ENCODE results near the gene BLNK. TPM values are rescaled to one million over a fixed set of nuclear protein-coding genes. Genes with fewer than 3 reads are reported as not detected.

BLNK gene
- total and polyA plus RNA-seq, 11 donors, result 0.25 to 11.1 (median 0.89) TPM; not detected in 1

DNA sequence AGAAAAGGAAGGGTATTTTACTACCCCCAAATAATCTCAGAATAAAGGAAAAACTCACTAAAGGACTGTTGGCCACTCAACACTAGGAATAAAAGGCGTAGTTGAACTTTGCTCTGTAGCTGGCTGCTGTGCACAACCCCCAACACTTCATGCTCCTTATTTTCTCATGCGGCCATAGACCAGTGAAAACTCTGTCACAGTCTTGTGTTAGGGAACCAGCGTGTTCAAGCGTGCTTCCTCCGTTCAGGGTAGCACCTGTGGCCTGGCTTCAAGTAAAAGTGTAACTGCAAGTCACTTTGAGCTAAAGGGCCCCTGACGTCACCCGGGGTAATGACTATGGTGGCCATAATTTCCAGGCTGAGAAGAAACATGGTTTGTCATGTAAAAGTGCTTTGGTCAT, 27.0 kb downstream of the BLNK start:
- H3K4me3 ChIP-seq, result no peak overlapping the region
- intact Hi-C loops (cut with DNase I), result no loop called here
- no peaks in the 10 kb centered on the region for H3K9me3 ChIP-seq
- TF ChIP-seq, protein P1, sequence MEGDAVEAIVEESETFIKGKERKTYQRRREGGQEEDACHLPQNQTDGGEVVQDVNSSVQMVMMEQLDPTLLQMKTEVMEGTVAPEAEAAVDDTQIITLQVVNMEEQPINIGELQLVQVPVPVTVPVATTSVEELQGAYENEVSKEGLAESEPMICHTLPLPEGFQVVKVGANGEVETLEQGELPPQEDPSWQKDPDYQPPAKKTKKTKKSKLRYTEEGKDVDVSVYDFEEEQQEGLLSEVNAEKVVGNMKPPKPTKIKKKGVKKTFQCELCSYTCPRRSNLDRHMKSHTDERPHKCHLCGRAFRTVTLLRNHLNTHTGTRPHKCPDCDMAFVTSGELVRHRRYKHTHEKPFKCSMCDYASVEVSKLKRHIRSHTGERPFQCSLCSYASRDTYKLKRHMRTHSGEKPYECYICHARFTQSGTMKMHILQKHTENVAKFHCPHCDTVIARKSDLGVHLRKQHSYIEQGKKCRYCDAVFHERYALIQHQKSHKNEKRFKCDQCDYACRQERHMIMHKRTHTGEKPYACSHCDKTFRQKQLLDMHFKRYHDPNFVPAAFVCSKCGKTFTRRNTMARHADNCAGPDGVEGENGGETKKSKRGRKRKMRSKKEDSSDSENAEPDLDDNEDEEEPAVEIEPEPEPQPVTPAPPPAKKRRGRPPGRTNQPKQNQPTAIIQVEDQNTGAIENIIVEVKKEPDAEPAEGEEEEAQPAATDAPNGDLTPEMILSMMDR (IDR thresholded peaks at IDR 0.05), result no peak
- no peak for TF ChIP-seq POLR2A (IDR thresholded peaks at IDR 0.05)
- ATAC-seq (no peak), DNase-seq (no peak)
- 85 to 94% (median 90%) methylated on average over 7 of the region's 7 CpGs for WGBS, 4 donors
- H3K27ac ChIP-seq, result no peak overlapping the region
- no peaks in the 10 kb centered on the region for H3K36me3 ChIP-seq
- H3K4me1 ChIP-seq, result no peaks in the 10 kb centered on the region
- H3K27me3 ChIP-seq, result peaks cover 0 to 19% (median 0%) of the 10 kb centered on the region in 9 donors

DNA sequence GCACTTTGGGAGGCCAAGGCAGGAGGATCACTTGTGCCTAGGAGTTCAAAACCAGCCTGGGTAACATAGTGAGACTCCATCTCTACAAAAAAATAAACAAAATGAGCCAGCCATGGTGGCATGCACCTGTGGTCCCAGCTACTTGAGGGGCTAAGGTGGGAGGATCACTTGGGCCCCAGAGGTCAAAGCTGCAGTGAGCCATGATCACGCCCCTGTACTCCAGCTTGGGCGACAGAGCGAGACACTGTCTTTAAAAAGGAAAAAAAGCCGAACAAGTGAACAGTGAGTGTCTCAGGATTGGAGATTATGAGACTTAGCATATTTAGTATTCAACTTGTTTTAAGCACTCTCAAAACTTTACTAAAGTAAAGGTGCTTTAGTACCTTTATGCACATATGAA, 28.1 kb downstream of the BLNK start:
- WGBS, 4 donors, result 91 to 93% (median 92%) methylated on average over 4 of the region's 4 CpGs
- no peak overlapping the region for H3K4me3 ChIP-seq
- H3K4me1 ChIP-seq, result no peaks in the 10 kb centered on the region
- H3K36me3 ChIP-seq, result no peaks in the 10 kb centered on the region
- no peak for ATAC-seq
- no peaks in the 10 kb centered on the region for H3K9me3 ChIP-seq
- peaks cover 0 to 24% (median 0%) of the 10 kb centered on the region in 9 donors for H3K27me3 ChIP-seq
- intact Hi-C loops (cut with DNase I), result no loop called here
- no peak for DNase-seq
- no peak overlapping the region for H3K27ac ChIP-seq
- TF ChIP-seq, protein P1 (IDR thresholded peaks at IDR 0.05), result no peak
- TF ChIP-seq POLR2A (IDR thresholded peaks at IDR 0.05), result no peak

DNA sequence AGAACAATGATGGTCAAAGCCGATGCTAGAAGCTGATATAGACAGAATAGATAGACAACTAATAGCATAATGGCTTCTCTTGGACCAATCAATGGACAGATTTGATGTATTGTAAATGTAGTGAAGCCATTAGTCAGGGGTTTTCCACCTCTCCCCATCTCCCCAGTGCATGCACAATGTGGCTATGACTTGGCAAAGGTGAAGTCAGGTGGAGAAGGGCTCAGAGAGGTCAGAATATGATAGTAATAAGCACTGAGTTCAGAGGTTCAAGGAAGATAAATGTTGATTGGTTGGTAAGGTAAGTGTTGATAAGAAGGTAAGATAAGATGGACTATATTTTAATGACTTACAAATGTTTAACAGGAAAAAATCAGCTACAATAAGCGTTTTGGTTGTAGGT, 28.5 kb downstream of the BLNK start:
- no peak for ATAC-seq
- DNase-seq, result no peak
- Histone ChIP-seq H3K9me3 (no peaks in the 10 kb centered on the region), H3K27me3 (peaks cover 0 to 24% (median 0%) of the 10 kb centered on the region in 9 donors), H3K27ac (no peak overlapping the region), H3K4me3 (no peak overlapping the region), H3K36me3 (no peaks in the 10 kb centered on the region), H3K4me1 (no peaks in the 10 kb centered on the region)
- TF ChIP-seq POLR2A (IDR thresholded peaks at IDR 0.05), result no peak
- TF ChIP-seq, protein P1 (IDR thresholded peaks at IDR 0.05), result no peak
- intact Hi-C loops (cut with DNase I), result no loop called here
- WGBS, 4 donors, result 74 to 82% (median 77%) methylated on average over 2 of the region's 2 CpGs

DNA sequence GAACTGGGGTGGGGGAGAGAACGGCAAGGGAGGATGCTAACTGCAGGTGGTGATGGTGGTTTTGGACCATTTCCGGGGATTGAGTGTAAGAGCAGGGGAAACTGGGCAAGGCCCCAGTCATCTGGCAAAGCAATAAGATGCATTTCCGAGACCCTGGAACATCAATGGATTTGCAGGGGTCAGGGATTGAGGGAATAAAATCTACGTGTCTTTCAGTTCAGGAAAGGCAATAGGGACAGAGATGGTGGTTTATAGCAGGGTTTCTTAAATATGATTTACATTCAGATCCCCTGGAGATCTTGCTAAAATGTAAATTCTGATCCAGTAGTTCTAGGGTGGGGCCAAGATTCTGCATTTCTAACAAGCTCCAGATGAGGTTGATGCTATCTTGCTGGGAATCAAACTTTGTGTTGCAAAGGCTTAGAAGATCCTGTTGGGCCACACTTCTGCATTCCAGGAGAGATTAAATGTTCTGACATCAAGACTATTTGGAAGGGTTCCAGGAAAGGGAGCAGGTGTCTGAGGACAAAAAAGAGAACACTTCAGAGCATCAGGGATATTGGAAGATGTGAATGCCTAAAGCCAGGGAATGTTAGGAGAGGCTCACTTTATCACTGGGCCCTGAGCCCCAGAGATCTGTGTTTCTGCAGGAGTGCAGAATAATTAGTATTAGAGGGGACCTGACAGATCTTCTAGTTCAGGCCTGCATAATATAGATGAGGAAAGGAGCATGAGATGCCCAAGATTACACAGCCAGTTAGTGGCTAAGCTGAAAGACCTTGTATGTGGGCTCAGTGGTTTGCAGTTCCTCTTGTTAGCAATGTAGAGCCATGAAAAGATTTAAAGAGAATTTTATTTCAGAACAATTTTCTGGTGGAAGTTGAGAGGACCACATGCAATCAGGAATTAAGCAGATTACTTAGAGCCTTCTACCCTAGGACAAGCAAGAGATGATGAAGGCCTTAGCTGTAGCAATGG, 32.4 kb downstream of the BLNK start:
- peaks cover 0 to 19% (median 0%) of the 10 kb centered on the region in 9 donors for H3K27me3 ChIP-seq
- H3K27ac ChIP-seq, result no peak overlapping the region
- no peaks in the 10 kb centered on the region for H3K36me3 ChIP-seq
- no peak overlapping the region for H3K4me3 ChIP-seq
- no peak for DNase-seq
- TF ChIP-seq, protein P1 (IDR thresholded peaks at IDR 0.05), result no peak
- TF ChIP-seq POLR2A (IDR thresholded peaks at IDR 0.05), result no peak
- no peaks in the 10 kb centered on the region for H3K9me3 ChIP-seq
- WGBS, 4 donors, result 42 to 52% (median 51%) methylated on average over 4 of the region's 4 CpGs
- intact Hi-C loops (cut with DNase I), result no loop called here
- no peak for ATAC-seq
- peaks cover 0 to 8% (median 0%) of the 10 kb centered on the region in 12 donors for H3K4me1 ChIP-seq
